DLD1 (cell line): Measurements from ENCODE around the gene LRRN2.

Source experiments
- in situ Hi-C: cut with HindIII; loops from 2 replicates; pipeline ENCODE4 v1.10.0; 2017; ENCODE audit warnings: low sequenced_read_pairs

The LRRN2 gene

GRCh38 chr1:204607910-204608309 is 77.6 kb downstream of the LRRN2 start:
- in situ Hi-C loops = no loop called here

GRCh38 chr1:204605791-204606190 is 79.7 kb downstream of the LRRN2 start:
- in situ Hi-C loops = no loop called here

- in situ Hi-C loops = no loop called here
These were observed 82.5 kb downstream of the LRRN2 start for GRCh38 chr1:204602871-204603542.

- in situ Hi-C loops = no loop called here
These were observed 83.4 kb downstream of the LRRN2 start for GRCh38 chr1:204602111-204602579.

GRCh38 chr1:204600968-204601367 is 84.6 kb downstream of the LRRN2 start:
- in situ Hi-C loops = no loop called here

GRCh38 chr1:204600203-204600602 is 85.3 kb downstream of the LRRN2 start:
- in situ Hi-C loops = no loop called here

GRCh38 chr1:204599596-204599995 is 85.9 kb downstream of the LRRN2 start:
- in situ Hi-C loops = no loop called here

GRCh38 chr1:204599098-204599497 is 86.4 kb downstream of the LRRN2 start:
- in situ Hi-C loops = no loop called here

- in situ Hi-C loops = no loop called here
These were observed 87.1 kb downstream of the LRRN2 start for GRCh38 chr1:204598319-204598969.

GRCh38 chr1:204592246-204592948 is 93.1 kb downstream of the LRRN2 start:
- in situ Hi-C loops = no loop called here

GRCh38 chr1:204591473-204592090 is 94.0 kb downstream of the LRRN2 start:
- in situ Hi-C loops = no loop called here

- in situ Hi-C loops = no loop called here
These were observed 96.0 kb downstream of the LRRN2 start for GRCh38 chr1:204589409-204590038.

- in situ Hi-C loops = no loop called here
These were observed 96.7 kb downstream of the LRRN2 start for GRCh38 chr1:204588826-204589225.

- in situ Hi-C loops = no loop called here
These were observed 97.9 kb downstream of the LRRN2 start for GRCh38 chr1:204587621-204588020.

- in situ Hi-C loops = no loop called here
These were observed 100.7 kb downstream of the LRRN2 start for GRCh38 chr1:204584699-204585372.

- in situ Hi-C loops = no loop called here
These were observed 101.5 kb downstream of the LRRN2 start for GRCh38 chr1:204583909-204584632.

GRCh38 chr1:204581759-204582158 is 103.8 kb downstream of the LRRN2 start:
- in situ Hi-C loops = no loop called here

- in situ Hi-C loops = no loop called here
These were observed 104.7 kb downstream of the LRRN2 start for GRCh38 chr1:204580862-204581261.

- in situ Hi-C loops = no loop called here
These were observed 105.9 kb downstream of the LRRN2 start for GRCh38 chr1:204579681-204580080.
